PFSK-1 (cell line): ENCODE data around the gene MMEL1.

Source experiments
- POLR2AphosphoS5 ChIP-seq: IDR thresholded peaks from 2 replicates; pipeline ENCODE4 v1.6.1; 2012; ENCODE audit warnings: low read depth, mild to moderate bottlenecking, control low read depth, low read length, moderate library complexity
- SIN3A ChIP-seq: IDR thresholded peaks from 2 replicates; pipeline ENCODE4 v1.6.1; 2012; ENCODE audit warnings: mild to moderate bottlenecking, low read length, moderate library complexity, borderline replicate concordance; ENCODE audit not compliant: insufficient read depth

DNA sequence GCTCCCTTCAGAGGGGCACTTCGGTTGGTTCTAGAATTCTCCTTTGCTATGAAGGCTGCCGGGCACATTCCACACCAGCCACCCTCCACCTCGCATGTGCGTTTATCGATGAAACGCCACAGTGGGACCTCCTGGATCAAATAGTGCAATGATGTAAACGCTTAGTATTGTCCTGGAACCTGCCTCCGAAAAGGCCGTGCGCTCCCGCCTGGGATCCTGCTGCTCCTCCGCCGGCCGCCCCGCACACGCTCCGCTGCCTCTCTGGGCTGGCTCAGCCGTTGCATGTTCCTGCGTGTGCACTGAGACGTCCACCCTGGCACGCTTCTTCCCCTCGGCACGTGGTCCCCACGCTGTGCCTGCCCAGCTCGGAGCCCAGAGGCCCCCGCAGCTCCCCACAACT lies 80.6 kb downstream of the MMEL1 start:
- TF ChIP-seq SIN3A: no peak
- TF ChIP-seq POLR2AphosphoS5: no peak
